K562 (cell line): ENCODE data around the gene ANKRD33. TPM values are rescaled to one million over a fixed set of nuclear protein-coding genes. Genes with fewer than 3 reads are reported as not detected.

Experiments used
- CHD2 ChIP-seq: IDR thresholded peaks from 2 replicates; pipeline ENCODE4 v1.6.1; 2011; ENCODE audit warnings: low read depth, low read length
- E2F3 ChIP-seq: fragments of 250-450 bp; sonication (Bioruptor Pico); IDR thresholded peaks from 2 replicates; pipeline ENCODE4 v1.4.0; 2020; ENCODE audit warnings: mild to moderate bottlenecking
- SMARCA4 ChIP-seq: fragments of 450-650 bp; IDR thresholded peaks from 2 replicates; pipeline ENCODE4 v1.6.1; 2016
- SMARCC2 ChIP-seq: fragments of 450-650 bp; IDR thresholded peaks from 2 replicates; pipeline ENCODE4 v1.6.1; 2017; ENCODE audit warnings: antibody characterized with exemption, moderate library complexity, mild to moderate bottlenecking, low read depth
- STAG1 ChIP-seq: sonication (generic); formaldehyde crosslinking; IDR thresholded peaks from 2 replicates; pipeline ENCODE4 v1.5.0; 2020; ENCODE audit warnings: missing genetic modification reagents, borderline replicate concordance
- STAT5B ChIP-seq: fragments of 250-450 bp; sonication (Bioruptor Pico); IDR thresholded peaks from 2 replicates; pipeline ENCODE4 v1.8.0; 2021; ENCODE audit warnings: mild to moderate bottlenecking, inconsistent platforms
- TEAD1 ChIP-seq, 2 experiments: fragments of 450-650 bp in 1 of 2; sonication (generic) in 1 of 2; formaldehyde crosslinking; IDR thresholded peaks; 2 replicates each; pipeline versions ENCODE4 v1.4.0 to v1.8.0; 2020 to 2022; ENCODE audit warnings: mild to moderate bottlenecking in 2 of 2, missing genetic modification reagents in 1 of 2
- ZNF444 ChIP-seq: fragments of 250-450 bp; sonication (Bioruptor Pico); IDR thresholded peaks from 2 replicates; pipeline ENCODE4 v1.4.0; 2020; ENCODE audit warnings: mild to moderate bottlenecking, moderate library complexity
- polyA plus RNA-seq, 8 experiments: library from polyadenylated mRNA; depleted of rRNA in 4 of 8; stranded (reverse) in 5 of 8; unstranded in 3 of 8; fragments of >200 nt; fragmentation: Nextera tagmentation in 2 of 8; fragmentation: Illumina TruSeq in 1 of 8; extraction: Ambion mirVana in 2 of 8; extraction: Trizol in 1 of 8; gene quantifications; 2 replicates each; pipeline versions ENCODE4 v1.2.1 to v1.2.3, GENCODE V29; 2011 to 2014; ENCODE audit warnings: inconsistent platforms in 1 of 8, missing spikeins in 1 of 8
- total RNA-seq, 7 experiments: library from RNA; depleted of rRNA in 6 of 7; stranded (reverse); fragments of >200 nt in 6 of 7; fragmentation: Illumina TruSeq in 2 of 7; extraction: Trizol in 2 of 7; gene quantifications; 2 replicates each; pipeline versions ENCODE4 v1.2.1 to v1.2.3, GENCODE V29; 2011 to 2021; ENCODE audit warnings: low replicate concordance in 1 of 7
- TF ChIP-seq, protein P1 (sequence below): fragments of 450-650 bp; formaldehyde crosslinking; IDR thresholded peaks from 2 replicates; pipeline ENCODE4 v1.4.0; 2022; ENCODE audit warnings: missing genetic modification characterization
- TF ChIP-seq, protein P2 (sequence below), 2 experiments: fragments of 450-650 bp; IDR thresholded peaks; 2 replicates each; pipeline ENCODE4 v1.6.1; 2016; ENCODE audit warnings: mild to moderate bottlenecking in 2 of 2, borderline replicate concordance in 1 of 2, low read depth in 1 of 2, moderate library complexity in 1 of 2
- TF ChIP-seq, protein P3 (sequence below), 2 experiments: IDR thresholded peaks; 2 replicates each; pipeline ENCODE4 v1.6.1; 2011; ENCODE audit warnings: borderline replicate concordance in 1 of 2, control low read depth in 1 of 2, low read depth in 1 of 2, low read length in 1 of 2, mild to moderate bottlenecking in 1 of 2, mixed read lengths in 1 of 2, moderate library complexity in 1 of 2; ENCODE audit not compliant: insufficient read depth in 1 of 2, insufficient read length in 1 of 2, poor library complexity in 1 of 2, severe bottlenecking in 1 of 2; ENCODE audit errors: extremely low read depth in 1 of 2
- TF ChIP-seq, protein P4 (sequence below): IDR thresholded peaks from 2 replicates; pipeline ENCODE4 v1.6.1; 2016; ENCODE audit warnings: missing genetic modification characterization, missing compliant biosample characterization

The ANKRD33 gene
- total and polyA plus RNA-seq, 9 of the 15 experiments (the other 6 are each of a cell fraction or from before 2014, with no cell fraction given): 0.04 to 0.11 (median 0.07) TPM; not detected in 4

DNA sequence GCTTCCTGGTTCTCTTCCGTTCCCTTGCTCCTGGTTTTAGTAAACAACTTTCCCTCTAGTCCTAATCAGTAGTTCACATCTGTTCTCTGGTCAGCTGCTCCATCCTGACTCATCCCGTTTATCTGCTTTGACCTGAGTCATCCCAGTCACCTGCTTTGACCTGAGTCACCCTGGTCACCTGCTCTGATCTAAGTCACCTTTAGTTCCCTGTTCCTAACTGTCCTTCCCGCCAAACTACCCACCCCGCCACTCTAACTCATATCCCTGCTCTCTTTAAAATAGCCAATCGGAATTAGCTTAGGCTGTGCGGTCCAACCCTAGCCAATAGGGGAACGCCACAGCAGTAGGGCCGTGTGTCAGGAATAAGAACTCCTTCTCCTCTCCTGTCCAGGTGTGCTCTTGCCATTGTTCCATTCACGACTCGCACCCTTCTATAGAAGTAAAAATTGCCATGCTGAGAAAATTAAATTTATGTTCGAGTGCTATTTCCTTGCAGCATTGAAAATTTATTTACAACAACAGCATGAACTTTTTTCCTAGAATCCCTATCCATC lies 3.1 kb upstream of the ANKRD33 start (continued):
- TF ChIP-seq, protein P1, sequence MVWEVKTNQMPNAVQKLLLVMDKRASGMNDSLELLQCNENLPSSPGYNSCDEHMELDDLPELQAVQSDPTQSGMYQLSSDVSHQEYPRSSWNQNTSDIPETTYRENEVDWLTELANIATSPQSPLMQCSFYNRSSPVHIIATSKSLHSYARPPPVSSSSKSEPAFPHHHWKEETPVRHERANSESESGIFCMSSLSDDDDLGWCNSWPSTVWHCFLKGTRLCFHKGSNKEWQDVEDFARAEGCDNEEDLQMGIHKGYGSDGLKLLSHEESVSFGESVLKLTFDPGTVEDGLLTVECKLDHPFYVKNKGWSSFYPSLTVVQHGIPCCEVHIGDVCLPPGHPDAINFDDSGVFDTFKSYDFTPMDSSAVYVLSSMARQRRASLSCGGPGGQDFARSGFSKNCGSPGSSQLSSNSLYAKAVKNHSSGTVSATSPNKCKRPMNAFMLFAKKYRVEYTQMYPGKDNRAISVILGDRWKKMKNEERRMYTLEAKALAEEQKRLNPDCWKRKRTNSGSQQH (CRISPR knock-in tag): peak; percentile 71; the same call in 1 of the 2 replicates
- TF ChIP-seq, protein P2, sequence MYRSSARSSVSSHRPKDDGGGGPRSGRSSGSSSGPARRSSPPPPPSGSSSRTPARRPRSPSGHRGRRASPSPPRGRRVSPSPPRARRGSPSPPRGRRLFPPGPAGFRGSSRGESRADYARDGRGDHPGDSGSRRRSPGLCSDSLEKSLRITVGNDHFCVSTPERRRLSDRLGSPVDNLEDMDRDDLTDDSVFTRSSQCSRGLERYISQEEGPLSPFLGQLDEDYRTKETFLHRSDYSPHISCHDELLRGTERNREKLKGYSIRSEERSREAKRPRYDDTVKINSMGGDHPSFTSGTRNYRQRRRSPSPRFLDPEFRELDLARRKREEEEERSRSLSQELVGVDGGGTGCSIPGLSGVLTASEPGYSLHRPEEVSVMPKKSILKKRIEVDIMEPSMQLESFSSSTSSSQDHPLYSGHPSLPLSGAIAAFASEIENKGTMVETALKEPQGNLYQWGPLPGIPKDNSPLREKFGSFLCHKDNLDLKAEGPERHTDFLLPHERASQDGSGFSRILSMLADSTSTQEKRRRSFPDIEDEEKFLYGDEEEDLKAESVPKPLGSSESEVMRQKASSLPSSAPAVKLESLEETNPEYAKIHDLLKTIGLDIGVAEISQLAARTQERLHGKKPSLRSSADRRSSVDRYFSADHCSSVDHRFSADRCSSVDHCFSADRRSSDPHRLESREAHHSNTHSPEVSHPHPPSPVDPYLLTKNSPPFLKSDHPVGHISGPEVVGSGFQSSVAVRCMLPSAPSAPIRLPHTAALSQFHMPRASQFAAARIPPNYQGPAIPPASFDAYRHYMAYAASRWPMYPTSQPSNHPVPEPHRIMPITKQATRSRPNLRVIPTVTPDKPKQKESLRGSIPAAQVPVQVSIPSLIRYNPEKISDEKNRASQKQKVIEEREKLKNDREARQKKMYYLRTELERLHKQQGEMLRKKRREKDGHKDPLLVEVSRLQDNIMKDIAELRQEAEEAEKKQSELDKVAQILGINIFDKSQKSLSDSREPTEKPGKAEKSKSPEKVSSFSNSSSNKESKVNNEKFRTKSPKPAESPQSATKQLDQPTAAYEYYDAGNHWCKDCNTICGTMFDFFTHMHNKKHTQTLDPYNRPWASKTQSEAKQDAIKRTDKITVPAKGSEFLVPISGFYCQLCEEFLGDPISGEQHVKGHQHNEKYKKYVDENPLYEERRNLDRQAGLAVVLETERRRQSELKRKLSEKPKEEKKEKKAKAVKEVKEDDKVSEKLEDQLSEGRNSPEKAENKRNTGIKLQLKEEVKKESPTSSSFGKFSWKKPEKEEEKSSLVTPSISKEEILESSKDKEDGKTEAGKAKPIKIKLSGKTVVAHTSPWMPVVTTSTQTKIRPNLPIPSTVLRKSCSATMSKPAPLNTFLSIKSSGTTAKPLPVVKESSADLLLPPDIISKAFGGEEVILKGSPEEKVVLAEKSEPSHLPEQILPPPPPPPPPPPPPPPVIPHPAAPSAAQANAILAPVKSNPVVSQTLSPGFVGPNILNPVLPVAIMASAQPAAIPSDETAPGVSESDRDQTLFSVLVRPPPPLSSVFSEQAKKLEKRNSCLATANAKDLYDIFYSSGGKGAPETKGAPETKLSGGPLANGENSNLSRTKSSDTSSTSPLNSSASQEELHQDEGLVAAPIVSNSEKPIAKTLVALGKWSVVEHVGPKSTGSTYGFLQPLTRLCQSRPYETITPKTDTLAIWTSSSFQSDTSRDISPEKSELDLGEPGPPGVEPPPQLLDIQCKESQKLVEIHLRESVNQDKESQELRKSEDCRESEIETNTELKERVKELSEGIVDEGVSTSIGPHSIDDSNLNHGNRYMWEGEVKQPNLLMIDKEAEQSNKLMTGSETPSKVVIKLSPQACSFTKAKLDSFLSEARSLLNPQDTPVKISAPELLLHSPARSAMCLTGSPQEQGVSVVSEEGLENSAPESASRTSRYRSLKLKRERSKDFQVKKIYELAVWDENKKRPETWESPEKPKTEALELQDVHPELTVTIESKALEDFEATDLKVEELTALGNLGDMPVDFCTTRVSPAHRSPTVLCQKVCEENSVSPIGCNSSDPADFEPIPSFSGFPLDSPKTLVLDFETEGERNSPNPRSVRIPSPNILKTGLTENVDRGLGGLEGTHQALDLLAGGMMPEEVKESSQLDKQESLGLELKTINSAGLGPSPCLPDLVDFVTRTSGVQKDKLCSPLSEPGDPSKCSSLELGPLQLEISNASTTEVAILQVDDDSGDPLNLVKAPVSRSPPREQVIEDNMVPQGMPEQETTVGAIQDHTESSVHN (IDR thresholded peaks at IDR 0.05; ENCODE audit: borderline replicate concordance in 1 of 2, low read depth in 1 of 2): peak in 1 of 2 experiments; percentile 100; a peak in 2 of 4 replicates
- TF ChIP-seq TEAD1 (CRISPR knock-in tag; IDR thresholded peaks at IDR 0.05): peak in 1 of 2 experiments; percentile 46; a peak in 1 of 4 replicates
- peak; percentile 82 for TF ChIP-seq E2F3 (CRISPR knock-in tag)
- TF ChIP-seq SMARCA4: peak; percentile 99
- 0 out of 2 replicates have a peak, but pooled peaks have one; percentile 47 for TF ChIP-seq STAT5B (CRISPR knock-in tag)
- peak; percentile 97 for TF ChIP-seq SMARCC2
- TF ChIP-seq, protein P3, sequence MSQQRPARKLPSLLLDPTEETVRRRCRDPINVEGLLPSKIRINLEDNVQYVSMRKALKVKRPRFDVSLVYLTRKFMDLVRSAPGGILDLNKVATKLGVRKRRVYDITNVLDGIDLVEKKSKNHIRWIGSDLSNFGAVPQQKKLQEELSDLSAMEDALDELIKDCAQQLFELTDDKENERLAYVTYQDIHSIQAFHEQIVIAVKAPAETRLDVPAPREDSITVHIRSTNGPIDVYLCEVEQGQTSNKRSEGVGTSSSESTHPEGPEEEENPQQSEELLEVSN (IDR thresholded peaks at IDR 0.05; ENCODE audit: borderline replicate concordance in 1 of 2, extremely low read depth in 1 of 2, insufficient read depth in 1 of 2, insufficient read length in 1 of 2, low read depth in 1 of 2, low read length in 1 of 2, poor library complexity in 1 of 2, severe bottlenecking in 1 of 2): peak in 1 of 2 experiments; percentile 30
- TF ChIP-seq, protein P4, sequence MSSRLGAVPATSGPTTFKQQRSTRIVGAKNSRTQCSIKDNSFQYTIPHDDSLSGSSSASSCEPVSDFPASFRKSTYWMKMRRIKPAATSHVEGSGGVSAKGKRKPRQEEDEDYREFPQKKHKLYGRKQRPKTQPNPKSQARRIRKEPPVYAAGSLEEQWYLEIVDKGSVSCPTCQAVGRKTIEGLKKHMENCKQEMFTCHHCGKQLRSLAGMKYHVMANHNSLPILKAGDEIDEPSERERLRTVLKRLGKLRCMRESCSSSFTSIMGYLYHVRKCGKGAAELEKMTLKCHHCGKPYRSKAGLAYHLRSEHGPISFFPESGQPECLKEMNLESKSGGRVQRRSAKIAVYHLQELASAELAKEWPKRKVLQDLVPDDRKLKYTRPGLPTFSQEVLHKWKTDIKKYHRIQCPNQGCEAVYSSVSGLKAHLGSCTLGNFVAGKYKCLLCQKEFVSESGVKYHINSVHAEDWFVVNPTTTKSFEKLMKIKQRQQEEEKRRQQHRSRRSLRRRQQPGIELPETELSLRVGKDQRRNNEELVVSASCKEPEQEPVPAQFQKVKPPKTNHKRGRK (tag): no peak
- TF ChIP-seq CHD2: no peak
- TF ChIP-seq STAG1: no peak
- no peak for TF ChIP-seq ZNF444 (CRISPR knock-in tag)
